Raji (cell line): Measurements from ENCODE around the gene HTRA1.

Experiments
- POLR2A ChIP-seq: IDR thresholded peaks from 2 replicates; pipeline ENCODE4 v1.6.1; 2011; ENCODE audit warnings: low read depth, low read length, control low read depth; ENCODE audit not compliant: insufficient read depth

HTRA1 gene

DNA sequence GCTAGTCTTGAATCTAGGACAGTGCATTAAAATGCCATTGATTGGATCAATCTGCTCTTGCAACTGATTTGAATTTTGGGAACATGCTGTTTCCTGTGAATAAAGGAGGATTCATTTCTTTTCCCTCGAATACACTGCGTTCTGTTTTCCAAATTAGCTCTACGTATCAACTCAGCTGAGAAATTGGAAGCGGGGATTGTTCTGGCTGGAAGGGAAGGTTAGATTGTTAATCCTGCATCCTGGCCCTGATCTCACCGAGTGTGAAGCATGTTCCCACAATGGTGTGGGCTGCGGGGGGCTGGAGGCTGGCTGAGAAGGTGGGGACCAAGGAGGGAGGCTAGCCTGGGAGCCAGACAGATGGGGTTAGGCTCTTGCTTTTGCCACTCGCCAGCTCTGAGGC lies 17.6 kb downstream of the HTRA1 start:
- no peak for TF ChIP-seq POLR2A

DNA sequence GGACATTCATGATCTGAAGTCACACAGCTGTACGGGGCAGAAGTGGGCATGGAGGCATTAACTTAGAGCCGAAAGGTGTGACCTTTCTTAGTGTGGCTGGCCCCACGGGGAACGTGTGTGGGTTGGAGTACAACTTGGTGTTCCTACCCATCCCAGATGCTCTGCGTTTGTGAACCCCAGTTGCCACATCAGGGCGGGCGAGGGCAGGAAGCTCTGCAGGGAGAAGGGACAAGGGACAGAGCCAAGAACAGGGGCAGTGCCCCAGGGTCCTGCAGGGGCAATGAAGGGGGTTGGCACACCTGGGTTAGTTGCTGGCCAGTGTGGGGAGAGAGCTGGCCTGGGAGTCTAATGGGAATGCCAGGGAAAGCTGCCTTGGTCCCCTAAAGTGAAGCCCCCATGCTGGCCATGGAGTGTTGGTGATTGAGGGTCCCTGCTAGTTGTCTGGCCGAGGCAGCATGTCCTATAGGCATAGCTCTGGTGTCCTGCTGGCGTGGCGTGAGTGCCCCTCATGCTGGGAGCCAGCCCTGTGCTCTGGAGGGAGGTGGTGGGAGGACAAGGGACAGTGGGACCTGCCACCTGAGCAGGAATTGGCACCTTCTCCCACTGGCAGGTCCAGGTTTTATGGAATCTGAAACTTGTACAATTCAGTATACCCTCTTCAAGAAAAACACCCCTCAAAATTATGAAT lies 18.9 kb downstream of the HTRA1 start:
- TF ChIP-seq POLR2A: no peak

DNA sequence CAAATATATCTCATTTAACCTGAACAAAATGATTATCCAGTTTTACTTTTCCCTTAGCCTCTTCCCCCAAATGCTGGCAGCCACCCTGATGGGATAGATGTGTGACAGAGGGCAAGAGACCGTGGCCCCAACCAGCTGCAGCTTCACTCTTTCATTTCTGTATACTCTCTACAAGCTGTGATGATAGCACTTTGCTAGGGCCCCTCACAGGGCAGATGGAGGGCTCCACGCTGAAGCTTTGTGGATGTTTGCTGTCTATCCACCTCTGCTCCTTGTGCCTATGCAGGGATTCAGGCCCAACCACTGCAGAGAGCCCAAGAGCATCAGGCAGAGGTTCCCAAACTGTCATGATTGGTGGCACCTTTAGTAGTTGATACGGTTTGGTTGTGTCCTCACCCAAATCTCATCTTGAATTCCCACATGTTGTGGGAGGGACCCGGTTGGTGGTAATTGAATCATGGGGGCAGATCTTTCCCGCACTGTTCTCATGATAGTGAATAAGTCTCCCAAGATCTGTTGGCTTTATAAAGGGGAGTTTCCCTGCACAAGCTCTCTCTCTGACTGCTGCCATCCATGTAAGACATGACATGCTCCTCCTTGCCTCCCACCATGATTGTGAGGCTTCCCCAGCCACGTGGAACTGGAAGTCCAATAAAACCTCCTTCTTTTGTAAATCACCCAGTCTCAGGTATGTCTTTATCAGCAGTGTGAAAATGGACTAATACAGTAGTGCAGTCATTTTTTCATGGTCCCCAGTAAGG lies 20.1 kb downstream of the HTRA1 start:
- no peak for TF ChIP-seq POLR2A

DNA sequence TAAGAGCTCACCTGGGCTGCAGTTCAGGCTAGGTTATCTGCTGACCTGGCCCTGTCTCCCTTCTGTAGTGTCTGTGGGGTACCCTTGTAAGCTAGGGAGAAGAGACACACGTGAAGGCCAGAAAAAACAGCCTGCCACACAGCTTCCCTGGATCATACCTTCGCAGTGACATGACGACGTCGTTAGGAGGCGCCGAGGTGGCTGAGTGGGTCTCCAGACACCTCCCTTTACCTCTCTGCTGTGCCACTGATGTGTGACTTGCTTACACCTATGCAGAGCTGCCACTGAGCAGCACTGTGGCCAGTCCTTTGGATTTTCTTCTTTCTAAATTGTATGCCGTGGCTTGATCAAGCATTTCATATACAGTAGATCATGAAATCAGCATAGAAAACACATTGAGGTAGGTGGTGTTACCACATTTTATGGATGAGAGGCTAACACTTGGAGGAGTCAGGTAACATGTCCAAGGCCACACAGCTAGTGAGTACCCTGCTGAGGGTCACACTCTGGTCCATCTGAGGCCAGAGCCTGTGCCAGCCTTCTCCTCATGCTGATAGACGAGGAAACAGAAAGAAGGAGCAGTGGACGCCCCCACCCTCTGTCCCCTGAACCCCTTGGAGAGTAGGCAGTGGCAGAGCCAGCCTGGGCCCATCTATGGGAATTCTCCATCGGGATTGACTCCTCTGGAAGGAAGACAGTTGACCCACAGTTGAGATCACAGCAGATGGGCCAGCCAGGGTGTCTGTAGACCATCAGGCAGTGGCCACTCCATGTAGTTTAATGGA lies 23.1 kb downstream of the HTRA1 start:
- no peak for TF ChIP-seq POLR2A

DNA sequence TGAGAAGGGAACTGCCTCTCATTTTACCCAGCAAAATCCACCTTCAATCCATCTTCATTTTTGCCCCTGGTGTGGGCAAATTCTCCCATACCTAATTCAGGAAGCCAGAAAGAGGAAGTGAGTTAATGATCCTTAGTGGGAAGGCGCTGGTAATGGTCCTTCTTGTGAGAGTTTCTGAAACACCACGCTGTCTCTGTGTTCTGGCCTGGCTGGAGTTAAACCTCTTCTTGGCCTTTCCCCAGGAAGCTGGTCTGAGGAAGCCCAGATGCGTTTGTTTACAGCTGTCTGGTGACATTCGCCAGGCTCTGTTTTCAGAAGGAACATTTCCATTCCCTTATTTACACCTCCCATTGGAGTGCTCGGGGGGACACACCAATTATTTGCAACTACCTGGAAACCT lies 24.3 kb downstream of the HTRA1 start:
- TF ChIP-seq POLR2A: no peak

GRCh38 chr10:122486406-122487080 lies 25.2 kb downstream of the HTRA1 start:
- TF ChIP-seq POLR2A: no peak

DNA sequence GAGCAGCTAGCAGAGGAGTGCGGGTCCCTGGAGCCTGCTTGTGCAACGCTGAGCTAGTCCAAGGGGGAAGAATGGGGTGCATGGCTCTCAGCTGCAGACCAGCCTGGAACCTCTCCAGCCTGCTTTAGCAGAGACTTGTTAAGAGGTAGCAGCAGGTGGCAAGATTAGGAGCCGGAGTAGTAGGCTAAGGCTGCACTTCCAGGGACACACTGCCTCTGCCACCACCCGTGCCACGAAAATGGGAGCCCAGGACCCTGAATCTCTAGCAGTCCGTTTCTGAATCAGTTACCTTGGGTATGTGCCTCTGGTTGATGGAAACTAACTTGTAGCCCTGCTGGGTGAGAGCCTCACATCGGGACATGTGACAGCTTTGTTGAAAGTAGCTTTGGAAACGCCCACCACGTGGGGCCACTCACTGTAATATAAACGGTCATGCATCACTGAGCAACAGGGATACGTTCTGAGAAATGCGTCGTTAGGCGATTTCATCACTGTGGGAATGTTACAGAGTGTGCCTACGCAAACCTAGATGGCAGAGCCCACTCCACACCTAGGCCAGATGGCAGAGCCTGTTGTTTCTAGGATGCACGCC lies 25.9 kb downstream of the HTRA1 start:
- no peak for TF ChIP-seq POLR2A

DNA sequence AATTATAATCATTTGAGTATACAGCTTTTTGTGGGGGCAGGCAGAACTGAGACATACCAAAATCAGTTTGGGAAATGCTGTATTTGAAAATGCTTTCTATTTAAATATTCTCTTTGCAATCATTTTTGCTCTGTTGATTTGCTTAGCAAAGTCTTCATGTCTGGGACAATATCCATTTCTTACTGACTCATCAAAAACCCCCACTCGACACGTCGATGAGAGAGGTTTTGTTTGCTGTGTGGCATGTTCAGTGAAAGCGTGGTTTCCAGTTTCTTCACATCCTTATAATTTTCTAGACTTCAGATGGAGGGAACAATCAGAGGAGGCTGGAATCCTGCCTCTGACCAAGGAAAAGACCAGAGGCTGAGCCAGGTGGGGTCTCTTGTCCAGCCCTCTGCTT lies 28.9 kb downstream of the HTRA1 start:
- TF ChIP-seq POLR2A: no peak

GRCh38 chr10:122490786-122491680 lies 29.7 kb downstream of the HTRA1 start:
- TF ChIP-seq POLR2A: no peak

- TF ChIP-seq POLR2A: no peak
Measured at GRCh38 chr10:122492006-122492405, 30.7 kb downstream of the HTRA1 start.

DNA sequence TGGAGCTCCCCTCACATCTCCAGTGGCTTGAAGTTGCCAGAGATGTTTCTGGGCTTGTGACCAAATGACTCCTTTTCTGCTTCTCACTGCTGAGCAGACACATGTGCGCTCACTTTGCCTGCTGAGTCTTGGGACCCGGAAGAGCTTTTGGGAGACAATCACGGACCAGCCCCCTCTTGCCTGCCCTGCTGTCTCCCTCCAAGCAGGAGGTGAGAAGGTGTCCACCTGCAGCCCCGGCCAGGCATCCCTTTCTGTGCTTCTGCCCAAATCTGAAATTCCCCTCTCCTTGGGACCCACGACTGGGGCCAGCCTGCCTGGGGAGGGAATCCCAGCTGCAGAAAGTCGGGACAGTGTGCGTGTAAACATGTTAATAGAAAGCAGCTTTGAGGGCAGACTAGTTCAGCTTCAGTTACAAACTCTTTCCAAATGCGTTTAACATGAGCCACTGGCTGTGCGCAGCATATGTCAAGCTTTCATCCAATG lies 31.7 kb downstream of the HTRA1 start:
- TF ChIP-seq POLR2A: no peak

- TF ChIP-seq POLR2A: no peak
Measured at GRCh38 chr10:122493761-122494160, 32.4 kb downstream of the HTRA1 start.

DNA sequence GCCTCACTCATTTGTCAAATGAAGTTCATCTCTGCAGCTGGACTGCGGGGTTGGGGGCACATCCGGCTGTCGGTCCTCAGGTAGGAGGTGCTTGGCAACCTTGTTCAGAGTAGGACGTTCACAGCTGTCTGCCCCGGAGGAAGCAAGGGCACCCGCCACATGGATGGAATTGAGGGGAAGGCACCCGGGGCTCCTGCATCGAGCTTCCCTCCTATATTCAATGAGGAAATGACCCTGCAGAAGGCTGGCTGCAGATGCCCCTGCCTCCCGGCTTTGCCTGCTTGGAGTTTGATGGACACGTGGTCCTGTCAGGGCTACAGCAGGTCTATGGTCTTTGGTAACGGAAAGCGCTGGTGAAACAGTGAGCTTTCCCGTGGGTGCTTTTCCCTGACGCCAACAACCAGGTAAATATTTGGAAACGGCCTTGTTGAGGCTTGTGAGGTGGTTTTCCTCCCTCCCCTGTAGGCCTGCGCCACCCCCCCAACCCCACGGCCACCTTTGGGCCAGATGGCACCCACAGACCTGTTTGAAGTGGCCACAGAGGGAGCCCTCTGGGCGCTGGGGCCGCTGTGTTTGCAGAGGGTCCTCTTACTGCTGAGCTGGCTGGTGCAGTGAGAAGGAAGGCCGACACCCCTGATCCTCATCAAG lies 32.9 kb downstream of the HTRA1 start:
- no peak for TF ChIP-seq POLR2A

GRCh38 chr10:122494833-122495232 lies 33.5 kb downstream of the HTRA1 start:
- TF ChIP-seq POLR2A: no peak
